ENCODE data around the gene IKZF1.
"Not testable (repeated sequence)": the region's sequence is repeated elsewhere in the genome, so short reads cannot be mapped to it uniquely, and the experiment has no call there.

Gene IKZF1

GRCh38 chr7:50335795-50336754 lies 31.6 kb downstream of the IKZF1 start:
- no peak for DNase-seq

GRCh38 chr7:50336894-50337703 lies 32.6 kb downstream of the IKZF1 start:
- DNase-seq = no peak

GRCh38 chr7:50339472-50339871 lies 35.0 kb downstream of the IKZF1 start:
- not testable (repeated sequence) for DNase-seq

GRCh38 chr7:50339990-50340500 lies 35.5 kb downstream of the IKZF1 start:
- DNase-seq = no peak

GRCh38 chr7:50341724-50342123 lies 37.2 kb downstream of the IKZF1 start:
- no peak for DNase-seq

GRCh38 chr7:50342616-50343114 lies 38.1 kb downstream of the IKZF1 start:
- DNase-seq = no peak

- DNase-seq = no peak
Observed at GRCh38 chr7:50346545-50347497, 42.3 kb downstream of the IKZF1 start.

- no peak for DNase-seq
Observed at GRCh38 chr7:50347693-50348092, 43.2 kb downstream of the IKZF1 start.

- no peak for DNase-seq
Observed at GRCh38 chr7:50348469-50349162, 44.1 kb downstream of the IKZF1 start.

GRCh38 chr7:50349399-50349798 lies 44.9 kb downstream of the IKZF1 start:
- no peak for DNase-seq

- DNase-seq = no peak
Observed at GRCh38 chr7:50349963-50350944, 45.7 kb downstream of the IKZF1 start.

GRCh38 chr7:50351267-50351666 lies 46.8 kb downstream of the IKZF1 start:
- DNase-seq = no peak

- no peak for DNase-seq
Observed at GRCh38 chr7:50352282-50352681, 47.8 kb downstream of the IKZF1 start.

- no peak for DNase-seq
Observed at GRCh38 chr7:50352751-50353150, 48.2 kb downstream of the IKZF1 start.

- no peak for DNase-seq
Observed at GRCh38 chr7:50353201-50353600, 48.7 kb downstream of the IKZF1 start.

GRCh38 chr7:50353894-50354595 lies 49.5 kb downstream of the IKZF1 start:
- DNase-seq = no peak

GRCh38 chr7:50355817-50356178 lies 51.3 kb downstream of the IKZF1 start:
- DNase-seq = no peak

- DNase-seq = no peak
Observed at GRCh38 chr7:50356212-50356944, 51.9 kb downstream of the IKZF1 start.

GRCh38 chr7:50356945-50357268 lies 52.4 kb downstream of the IKZF1 start:
- DNase-seq = no peak

All from RPMI8226 (cell line).